GM13976 (cell line): ENCODE results near the gene ZNF524.
"Not testable (repeated sequence)": the region's sequence is repeated elsewhere in the genome, so short reads cannot be mapped to it uniquely, and the experiment has no call there.

Experiments used
- DNase-seq: peaks from one replicate; pipeline ENCODE4 v3.0.0; 2012; ENCODE audit warnings: low spot score
- in situ Hi-C: fragments of 300-500 bp; cut with MboI; formaldehyde crosslinking; loops from one replicate; pipeline ENCODE4 v1.12.0; 2022; ENCODE audit warnings: low sequenced_read_pairs, mixed read lengths, inconsistent platforms; ENCODE audit not compliant: unreplicated experiment
- TF ChIP-seq, protein P1 (sequence below): IDR thresholded peaks from 2 replicates; pipeline ENCODE4 v1.5.1; 2012; ENCODE audit warnings: borderline replicate concordance, mild to moderate bottlenecking; ENCODE audit not compliant: insufficient read depth; ENCODE audit errors: extremely low read depth, missing control alignments, control extremely low read depth

Gene ZNF524

DNA sequence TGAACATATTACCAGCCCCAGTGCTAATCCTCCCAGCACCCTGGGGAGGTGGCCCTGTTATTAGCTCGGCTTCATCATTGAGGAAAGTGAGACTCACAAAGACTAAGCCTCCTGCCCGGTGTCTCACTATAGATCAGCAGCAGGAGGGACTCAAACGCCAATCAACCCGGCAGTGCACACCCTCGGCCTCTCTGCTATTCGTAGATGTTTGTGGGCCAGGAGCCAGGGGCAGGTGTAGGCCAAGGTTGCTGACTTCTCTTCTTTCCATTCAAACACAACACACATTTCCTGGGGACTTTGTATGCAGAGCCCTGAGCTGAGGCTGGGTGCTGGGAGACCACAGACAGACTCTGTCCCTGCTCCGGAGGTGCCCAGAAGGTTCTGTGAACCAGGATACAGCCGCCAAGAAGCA, 45.3 kb upstream of the ZNF524 start:
- DNase-seq, result no peak
- in situ Hi-C loops, result no loop called here
- TF ChIP-seq, protein P1, sequence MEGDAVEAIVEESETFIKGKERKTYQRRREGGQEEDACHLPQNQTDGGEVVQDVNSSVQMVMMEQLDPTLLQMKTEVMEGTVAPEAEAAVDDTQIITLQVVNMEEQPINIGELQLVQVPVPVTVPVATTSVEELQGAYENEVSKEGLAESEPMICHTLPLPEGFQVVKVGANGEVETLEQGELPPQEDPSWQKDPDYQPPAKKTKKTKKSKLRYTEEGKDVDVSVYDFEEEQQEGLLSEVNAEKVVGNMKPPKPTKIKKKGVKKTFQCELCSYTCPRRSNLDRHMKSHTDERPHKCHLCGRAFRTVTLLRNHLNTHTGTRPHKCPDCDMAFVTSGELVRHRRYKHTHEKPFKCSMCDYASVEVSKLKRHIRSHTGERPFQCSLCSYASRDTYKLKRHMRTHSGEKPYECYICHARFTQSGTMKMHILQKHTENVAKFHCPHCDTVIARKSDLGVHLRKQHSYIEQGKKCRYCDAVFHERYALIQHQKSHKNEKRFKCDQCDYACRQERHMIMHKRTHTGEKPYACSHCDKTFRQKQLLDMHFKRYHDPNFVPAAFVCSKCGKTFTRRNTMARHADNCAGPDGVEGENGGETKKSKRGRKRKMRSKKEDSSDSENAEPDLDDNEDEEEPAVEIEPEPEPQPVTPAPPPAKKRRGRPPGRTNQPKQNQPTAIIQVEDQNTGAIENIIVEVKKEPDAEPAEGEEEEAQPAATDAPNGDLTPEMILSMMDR, result no peak

DNA sequence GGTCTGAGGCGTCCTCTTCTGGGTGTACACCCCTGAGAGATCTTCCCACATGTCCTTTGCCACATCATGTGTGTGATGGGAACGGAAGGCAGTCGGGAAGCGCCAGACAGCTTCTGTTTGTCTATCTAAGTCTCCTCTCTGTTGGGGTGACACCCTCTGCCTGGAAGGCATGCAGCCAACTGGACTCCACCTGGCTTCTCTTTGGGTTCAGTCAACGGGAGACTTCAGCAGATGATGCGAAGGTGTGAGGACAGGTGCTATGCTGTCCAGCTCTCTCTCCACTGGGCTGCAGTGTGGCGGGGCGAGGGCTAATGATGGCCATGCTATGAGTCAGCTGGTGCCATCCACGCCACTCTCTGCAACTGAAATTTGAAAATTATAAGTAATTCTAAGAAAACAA, 40.4 kb upstream of the ZNF524 start:
- in situ Hi-C loops, result no loop called here
- TF ChIP-seq, protein P1, result no peak
- DNase-seq, result no peak

DNA sequence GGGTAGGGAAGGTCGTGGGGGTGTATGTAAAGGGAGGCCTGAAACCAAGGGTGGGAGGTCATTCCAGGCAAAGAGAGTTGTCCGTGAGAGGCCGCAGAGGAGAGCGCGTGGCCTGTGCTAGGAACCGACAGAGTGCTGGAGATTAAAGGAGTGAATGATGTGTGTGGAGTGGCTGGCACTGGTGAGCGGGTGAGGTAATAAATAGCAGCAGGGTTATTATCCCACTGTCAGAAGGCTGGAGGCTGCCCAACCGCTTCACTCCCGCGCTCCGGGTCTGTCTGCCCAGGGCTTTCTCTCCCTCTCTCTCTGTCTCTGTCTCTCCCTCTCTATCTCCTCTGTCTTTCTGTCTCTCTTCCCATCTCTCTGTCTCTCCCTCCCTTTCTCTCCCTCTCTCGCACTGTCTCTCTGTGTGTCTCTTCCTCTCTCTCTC, 36.8 kb upstream of the ZNF524 start:
- no peak for DNase-seq
- TF ChIP-seq, protein P1, result no peak
- in situ Hi-C loops, result no loop called here

DNA sequence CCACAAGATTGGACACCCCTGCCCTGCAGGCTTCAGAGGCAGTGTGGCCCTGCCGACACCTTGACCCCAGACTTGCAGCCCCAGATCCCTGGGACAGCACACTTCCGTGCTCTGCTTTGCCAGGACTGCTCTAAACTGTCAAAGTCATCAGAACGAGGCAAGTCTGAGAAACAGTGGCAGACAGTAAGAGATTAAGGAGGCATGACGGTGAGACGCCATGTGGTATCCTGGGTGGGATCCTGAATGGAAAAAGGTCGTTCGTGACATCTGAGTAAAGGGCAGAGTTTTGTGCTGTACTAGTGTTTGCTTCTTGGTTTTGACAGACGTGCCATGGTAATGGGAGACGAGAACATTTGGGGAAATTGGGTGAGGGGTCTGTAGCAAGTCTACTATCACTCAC, 33.3 kb upstream of the ZNF524 start:
- no peak for DNase-seq
- TF ChIP-seq, protein P1, result no peak
- in situ Hi-C loops, result no loop called here

DNA sequence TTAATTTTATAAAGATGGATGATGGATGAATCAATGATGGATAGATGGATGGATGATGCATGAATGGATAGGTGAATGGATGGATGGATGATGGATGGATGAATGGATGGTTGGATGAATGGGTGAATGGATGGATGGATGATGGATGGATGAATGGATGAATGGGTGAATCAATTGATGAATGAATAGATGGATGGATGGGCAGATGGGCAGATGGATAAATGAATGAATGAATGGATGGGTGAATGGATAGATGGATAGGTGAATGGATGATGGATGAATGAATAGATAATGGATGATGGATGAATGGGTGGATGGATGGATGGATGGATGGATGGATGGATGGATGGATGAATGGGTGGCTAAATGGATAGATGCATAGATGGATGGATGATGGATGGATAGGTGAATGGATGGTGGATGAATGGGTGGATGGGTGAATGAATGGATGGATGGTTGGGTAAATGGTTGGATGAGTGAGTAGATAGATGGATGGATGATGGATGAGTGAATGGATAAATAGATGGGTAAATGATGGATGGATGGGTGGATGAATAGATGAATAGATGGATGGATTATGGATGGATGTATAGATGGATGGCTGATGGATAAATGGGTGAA, 32.3 kb upstream of the ZNF524 start:
- in situ Hi-C loops, result no loop called here
- no peak for DNase-seq
- TF ChIP-seq, protein P1, result no peak

DNA sequence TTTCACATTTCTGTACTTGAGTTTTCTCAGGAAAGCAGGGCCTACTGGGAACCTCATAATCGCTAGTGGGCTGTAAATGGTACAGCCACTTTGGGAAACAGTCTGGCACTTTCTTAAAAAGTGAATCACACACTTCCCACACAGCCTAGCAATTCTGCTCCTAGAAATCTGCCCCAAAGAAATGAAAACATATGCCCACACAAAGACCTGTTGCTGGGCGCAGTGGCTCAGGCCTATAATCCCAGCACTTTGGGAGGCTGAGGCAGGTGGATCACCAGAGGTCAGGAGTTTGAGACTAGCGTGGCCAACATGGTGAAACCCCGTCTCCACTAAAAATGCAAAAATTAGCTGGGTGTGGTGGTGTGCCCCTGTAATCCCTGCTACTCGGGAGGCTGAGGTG, 30.6 kb upstream of the ZNF524 start:
- DNase-seq, in situ Hi-C loops: not testable (repeated sequence)

DNA sequence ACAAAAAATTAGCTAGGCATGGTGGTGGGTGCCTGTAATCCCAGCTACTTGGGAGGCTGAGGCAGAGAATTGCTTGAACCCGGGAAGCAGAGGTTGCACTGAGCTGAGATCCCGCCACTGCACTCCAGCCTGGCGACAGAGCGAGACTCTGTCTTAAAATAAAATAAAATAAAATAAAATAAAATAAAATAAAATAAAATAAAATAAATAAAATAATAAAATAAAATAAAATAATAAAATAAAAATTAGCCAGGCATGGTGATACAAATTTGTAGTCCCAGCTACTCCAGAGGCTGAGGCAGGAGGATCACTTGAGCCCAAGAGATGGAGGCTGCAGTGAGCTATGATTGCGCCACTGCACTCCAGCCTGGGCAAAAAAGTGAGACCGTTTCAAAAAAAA, 26.2 kb upstream of the ZNF524 start:
- DNase-seq, in situ Hi-C loops: not testable (repeated sequence)

DNA sequence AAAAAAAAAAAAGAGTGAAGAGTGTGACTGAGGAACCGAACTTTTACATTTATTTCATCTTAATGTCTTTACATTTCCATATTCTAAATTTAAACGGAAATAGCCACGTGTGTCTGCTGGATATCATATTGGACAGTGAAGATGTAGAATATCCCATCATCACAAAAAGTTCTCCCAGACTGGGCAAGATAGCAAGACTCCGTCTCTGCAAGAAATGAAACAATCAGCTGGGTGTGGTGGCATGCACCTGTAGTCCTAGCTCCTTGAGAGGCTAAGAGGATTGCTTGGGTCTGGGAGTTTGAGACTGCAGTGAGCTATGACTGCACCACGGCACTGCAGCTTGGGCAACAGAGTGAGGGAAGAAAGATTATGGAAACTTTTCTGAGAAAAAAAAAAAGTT, 23.3 kb upstream of the ZNF524 start:
- DNase-seq, result no peak
- in situ Hi-C loops, result no loop called here
- TF ChIP-seq, protein P1, result no peak
